Astrocyte of the hippocampus (primary cell): ENCODE results near the gene CHD1.
"Not testable (repeated sequence)": the region's sequence is repeated elsewhere in the genome, so short reads cannot be mapped to it uniquely, and the experiment has no call there.

ENCODE experiments used
- DNase-seq: peaks from one replicate; pipeline ENCODE4 v3.0.0; 2011; ENCODE audit warnings: low read depth, low spot score

The CHD1 gene

DNA sequence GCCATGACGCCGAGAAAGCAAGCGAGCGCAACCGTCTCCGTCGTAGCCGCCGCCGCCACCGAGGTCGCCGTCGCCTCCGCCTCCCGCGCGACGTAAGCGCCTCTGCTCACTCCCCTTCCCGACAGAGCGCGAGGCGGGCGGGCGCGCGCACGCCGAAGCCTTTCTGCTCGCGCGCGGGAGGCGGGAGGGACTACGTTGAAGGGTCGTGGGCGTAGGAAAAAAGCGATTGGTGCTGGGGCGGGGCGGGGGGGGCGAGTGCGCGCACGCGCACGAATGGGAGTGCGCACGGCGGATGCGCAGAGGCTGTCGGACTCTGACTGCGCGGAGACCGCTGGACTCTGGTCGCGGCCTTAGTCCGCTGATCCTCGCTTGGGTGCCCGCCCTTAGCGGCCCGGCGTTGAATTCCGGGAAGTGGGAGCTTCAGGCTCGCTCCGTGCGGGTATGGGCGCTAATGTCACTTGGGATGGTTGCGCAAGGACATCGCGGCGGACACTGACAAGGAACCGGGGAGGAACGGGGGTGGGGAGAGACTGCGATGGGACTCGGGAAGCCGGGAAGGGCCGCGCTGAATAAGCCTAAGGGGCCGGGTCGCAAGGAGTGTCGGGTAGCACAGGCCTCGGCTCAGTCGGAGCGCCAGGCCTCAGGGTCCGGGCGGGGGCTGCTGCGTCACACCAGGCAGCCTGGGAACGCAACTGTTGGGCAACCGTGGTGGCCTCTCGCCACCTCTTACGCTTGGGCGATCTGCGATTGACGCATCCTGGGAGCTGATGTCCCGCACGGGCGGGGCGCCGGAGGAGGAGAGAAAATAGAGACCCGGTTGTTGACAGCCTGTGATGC lies at the start of gene CHD1:
Gene CHD1, minus strand, starts transcription at position 135 of the 837 bp plus-strand sequence. CDS start 2,621 bp downstream, outside the sequence.
- DNase-seq = peak; percentile 99

DNA sequence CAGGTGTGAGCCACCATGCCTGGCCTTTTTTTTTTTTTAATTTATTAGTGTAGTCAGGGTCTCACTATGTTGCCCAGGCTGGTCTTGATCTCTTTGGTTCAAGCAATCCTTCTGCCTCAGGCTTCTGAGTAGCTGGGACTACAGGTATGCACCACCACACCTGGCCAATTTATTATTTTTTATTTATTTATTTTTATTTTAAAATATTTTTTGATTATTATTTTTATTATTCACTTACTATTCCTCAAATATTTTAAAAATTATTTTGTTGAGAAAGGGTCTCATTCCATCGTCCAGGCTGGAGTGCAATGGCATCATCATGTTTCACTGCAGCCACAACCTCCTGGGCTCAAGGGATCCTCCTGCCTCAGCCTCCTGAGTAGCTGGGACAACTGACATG lies 49.7 kb upstream of the CHD1 start:
- DNase-seq = no peak

DNA sequence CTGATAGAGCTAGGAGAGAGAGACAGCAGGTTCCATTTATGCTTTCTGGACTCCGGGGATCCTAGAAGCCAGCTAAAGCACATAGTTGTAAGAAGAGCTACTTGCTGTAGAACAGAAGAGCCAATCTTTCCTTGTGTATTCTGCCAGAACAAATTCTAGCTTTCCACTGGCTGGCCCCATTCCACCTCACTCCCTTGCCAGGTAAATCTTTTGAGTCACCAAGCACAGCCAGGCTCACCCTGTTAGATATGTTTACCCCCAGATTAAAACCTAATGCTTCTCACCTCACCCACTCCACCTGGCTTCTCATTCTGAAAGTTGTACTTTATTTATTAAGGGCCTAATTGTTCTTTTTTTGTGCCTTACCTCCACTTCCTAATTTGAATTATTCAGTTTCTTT lies 48.9 kb upstream of the CHD1 start:
- DNase-seq = peak; percentile 36

DNA sequence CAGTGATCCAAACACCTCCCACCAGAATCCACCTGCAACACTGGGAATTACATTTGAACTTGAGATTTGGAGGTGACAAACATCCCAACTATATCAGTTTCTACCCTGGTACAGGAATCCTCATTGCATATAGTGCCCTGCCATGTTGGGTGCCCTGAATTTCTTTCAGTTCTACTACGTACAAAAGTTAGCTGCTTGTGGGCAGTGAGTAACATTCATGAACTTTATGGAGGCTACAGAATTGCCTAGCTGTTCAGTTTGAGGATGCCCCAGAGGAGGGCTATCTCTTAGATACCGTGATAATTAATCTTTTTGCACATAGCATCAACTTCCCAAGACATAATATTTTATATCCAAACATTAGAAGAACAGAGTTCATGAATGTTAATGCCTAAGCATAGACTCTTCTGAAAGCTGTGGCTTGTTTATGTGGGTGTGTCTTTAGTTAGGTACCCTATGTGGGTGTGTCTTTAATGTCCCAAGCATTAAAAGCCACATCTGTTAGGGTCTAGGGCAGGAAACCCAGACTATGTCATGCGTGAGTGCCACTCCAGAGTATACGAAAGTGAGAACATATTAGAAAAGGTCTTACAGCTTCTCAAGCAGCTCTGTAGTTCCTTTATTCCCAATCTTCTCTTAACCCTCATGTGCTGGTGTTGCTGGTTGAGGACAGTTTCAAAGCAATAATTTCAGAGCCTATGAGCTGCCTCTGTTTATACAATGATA lies 47.0 kb upstream of the CHD1 start:
- DNase-seq = no peak

DNA sequence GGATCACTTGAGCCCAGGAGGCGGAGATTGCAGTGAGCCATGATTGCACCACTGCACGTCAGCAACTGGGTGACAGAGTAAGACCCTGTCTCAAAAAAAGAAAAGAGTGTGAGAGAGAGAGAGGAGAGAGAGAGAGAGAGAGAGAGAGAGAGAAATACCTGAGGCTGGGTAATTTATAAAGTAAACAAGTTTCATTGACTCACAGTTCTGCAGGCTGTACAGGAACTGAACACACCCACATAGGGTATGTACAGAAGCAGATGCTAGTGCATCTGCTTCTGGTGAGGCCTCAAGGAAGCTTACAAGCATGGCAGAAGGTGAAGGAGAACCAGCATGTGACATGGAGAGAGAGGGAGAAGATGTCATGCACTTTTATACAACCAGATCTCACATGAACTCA lies 46.4 kb upstream of the CHD1 start:
- no peak for DNase-seq

DNA sequence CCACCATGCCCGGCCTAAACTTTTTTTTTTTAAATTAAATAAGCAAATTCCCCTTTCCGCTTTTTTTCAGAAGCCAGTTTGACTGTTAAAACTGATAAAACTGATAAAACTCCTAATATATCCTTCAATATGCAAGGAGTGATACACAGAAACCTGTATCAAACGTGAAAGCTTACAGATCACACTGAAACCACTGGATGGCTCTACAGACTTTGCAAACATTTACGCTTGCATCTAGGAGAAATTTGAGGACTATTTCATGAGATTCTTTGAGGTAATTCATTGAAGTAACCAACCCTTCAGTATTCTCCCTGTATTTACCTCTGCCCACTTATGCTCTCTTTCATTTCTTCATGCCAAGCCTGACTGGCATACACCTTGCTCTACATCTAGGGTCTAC lies 40.6 kb upstream of the CHD1 start:
- no peak for DNase-seq

DNA sequence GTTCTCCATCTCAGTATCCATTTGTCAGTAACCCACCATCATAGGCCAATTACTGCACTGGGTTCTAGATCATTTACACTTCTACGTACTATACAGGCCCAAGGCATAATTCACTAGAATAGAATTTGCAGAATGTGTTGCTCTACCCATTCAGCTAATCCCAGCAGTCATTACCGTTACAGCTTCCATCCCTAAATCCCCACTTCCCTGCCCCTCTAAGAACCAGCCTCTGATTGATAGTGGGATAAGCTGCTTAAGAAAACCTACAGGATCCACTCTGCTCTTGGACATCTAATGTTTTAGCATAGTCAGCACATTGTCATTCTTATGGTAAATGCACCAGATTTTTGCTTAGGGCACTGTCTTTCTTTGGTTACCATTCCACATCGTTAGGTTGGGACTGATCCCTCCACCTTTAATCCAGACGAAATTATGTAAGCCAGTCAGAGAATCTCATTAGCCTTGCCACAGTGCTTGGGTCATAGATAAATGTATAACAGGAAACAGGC lies 39.3 kb upstream of the CHD1 start:
- DNase-seq = no peak

DNA sequence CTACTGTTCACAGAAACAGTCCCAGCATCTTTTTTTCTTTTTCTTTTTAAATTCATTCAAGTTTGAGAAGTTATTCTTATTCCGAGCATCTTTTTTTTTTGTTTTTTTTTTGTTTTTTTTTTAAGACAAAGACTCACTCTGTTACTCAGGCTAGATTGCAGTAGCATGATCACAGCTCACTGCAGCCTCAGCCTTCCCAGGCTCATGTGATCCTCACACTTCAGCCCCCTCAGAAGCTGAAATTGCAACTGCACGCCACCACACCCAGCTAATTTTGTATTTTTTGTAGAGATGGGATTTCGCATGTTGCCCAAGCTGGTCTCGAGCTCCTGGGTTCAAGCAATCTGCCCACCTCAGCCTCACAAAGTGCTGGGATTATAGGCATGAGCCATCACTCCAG lies 36.4 kb upstream of the CHD1 start:
- no peak for DNase-seq

DNA sequence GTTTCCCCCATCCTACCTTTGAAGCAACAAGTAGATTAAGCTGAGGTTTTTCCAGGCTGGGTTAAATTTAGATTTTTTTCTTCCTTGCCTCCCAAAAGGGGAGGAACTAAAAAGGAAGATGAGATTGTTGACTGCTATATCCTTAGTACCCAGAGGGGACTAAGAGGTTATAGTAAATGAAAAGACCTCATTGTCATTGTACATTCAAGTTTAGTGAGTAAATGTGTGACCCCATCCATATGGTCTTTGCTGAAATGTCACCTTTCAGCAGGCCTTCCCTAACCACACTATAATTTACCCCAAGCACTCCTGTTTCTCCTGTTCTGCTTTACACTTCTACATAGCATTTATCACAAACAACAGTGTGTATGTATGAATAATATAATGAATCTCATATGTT lies 35.8 kb upstream of the CHD1 start:
- DNase-seq = no peak

DNA sequence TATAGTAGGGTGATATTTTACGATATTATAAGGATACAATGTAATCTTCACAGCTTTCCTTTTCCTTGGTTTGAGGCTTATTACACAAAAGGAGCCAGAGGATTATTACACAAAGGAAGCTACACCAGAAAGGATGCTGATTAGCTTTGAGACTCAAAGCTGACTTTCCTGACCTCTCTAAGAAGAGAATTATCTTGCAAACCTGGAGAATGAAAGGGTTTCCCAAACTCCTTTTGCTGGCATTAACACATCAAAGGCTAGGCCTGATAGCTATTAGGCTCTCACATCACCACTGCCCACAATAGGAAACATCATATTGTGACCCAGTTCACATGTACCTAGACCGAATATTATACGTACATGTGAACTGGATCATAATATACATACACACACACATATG lies 34.2 kb upstream of the CHD1 start:
- DNase-seq = no peak

DNA sequence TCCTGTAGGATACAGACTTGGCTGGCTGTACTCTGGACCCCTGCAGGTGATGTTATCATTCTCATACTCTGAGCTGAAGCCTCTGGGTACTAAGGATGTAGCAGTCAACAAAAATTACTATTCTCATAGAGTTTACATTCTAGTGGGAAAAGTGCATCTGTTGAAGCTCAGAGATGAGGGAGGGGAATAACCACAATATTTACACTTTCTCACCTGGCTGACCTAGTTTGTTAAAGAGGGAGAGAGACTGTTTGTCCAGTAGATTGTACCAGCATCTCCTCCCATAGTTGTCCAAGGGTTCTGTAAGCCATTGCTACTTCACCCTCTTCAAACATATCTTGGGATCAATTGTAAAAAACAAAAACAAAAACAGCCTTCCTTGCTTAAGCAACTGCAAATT lies 33.8 kb upstream of the CHD1 start:
- no peak for DNase-seq

DNA sequence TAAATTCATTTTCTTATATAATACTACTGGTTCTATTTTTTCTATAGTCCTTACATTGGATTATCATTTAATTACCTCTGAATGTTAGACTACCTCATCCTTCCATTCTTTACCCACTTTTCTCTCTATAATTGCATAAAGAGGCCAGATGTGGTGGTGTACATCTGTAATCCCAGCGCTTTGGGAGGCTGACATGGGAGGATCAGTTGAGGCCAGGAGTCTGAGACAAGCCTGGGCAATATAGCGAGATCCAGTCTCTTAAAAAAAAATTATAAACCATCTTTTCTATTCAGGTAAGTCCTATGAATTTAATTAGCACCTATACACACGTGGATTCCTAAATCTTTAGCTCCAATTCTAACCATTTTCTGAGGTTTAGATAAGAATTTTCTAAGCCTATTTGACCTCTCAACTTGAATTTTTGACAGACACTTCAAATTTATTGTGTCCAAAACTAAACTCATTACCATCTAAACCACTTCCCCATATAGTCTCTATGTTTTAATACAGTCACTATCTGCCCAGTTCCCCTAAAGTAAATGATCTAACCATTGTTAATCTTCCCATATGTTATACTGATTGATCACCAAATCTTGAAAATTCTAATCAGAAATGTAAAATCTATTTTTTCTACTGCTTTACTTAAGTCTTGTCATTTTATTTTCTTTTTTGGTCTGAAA lies 33.0 kb upstream of the CHD1 start:
- DNase-seq = no peak

DNA sequence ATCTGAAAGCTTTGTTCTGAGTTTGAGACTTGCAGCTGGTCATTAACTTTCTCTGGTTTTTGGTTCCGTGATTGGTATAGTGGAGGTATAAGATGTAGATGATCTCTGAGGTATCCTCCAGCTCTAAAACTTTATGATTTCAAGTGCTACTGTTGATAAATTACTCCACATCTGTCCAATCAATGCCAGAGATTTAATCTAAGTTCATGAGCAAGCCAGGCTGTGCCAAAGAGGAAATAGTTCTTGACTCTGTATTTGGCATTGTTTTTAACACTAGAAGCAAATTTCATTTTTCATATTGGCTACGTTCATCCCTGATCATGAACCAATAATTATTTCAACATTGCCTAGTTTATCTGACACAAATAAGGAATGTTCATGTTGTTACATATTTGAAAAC lies 28.5 kb upstream of the CHD1 start:
- no peak for DNase-seq

DNA sequence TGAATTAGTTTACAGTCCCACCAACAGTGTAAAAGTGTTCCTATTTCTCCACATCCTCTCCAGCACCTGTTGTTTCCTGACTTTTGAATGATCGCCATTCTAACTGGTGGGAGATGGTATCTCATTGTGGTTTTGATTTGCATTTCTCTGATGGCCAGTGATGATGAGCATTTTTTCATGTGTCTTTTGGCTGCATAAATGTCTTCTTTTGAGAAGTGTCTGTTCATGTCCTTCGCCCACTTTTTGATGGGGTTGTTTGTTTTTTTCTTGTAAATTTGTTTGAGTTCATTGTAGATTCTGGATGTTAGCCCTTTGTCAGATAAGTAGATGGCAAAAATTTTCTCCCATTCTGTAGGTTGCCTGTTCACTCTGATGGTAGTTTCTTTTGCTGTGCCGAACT lies 27.1 kb upstream of the CHD1 start:
- DNase-seq = not testable (repeated sequence)

DNA sequence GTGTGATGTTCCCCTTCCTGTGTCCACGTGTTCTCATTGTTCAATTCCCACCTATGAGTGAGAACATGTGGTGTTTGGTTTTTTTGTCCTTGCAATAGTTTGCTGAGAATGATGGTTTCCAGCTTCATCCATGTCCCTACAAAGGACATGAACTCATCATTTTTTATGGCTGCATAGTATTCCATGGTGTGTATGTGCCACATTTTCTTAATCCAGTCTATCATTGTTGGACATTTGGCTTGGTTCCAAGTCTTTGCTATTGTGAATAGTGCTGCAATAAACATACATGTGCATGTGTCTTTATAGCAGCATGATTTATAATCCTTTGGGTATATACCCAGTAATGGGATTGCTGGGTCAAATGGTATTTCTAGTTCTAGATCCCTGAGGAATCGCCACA lies 26.7 kb upstream of the CHD1 start:
- DNase-seq = not testable (repeated sequence)

DNA sequence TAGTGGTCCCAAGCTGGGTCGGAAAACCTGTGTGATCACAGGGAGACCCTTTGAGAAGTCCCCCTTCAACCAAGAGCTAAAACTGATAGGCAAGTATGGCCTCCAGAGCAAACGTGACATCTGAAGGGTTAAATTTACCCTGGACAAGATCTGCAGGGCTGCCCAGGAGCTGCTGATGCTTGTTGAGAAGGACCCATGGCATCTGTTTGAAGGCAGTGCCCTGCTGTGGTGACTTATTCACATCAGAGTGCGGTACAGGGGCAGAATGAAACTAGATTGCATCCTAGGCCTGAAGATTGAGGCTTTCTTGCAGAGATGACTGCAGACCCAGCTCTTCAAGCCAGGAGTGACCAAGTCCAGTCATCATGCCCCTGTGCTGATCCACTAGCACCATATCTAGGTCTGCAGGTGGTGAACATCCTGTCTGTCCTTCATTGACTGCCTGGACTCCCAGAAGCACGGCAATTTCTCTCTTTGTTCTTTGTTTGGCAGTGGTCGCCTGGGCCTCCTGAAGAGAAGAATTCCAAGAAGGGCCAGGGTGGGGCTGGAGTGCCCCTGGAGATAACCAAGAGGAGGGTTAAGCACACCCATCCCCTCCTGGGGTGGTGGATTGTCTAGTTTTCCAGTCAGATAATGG lies 25.7 kb upstream of the CHD1 start:
- DNase-seq = no peak

DNA sequence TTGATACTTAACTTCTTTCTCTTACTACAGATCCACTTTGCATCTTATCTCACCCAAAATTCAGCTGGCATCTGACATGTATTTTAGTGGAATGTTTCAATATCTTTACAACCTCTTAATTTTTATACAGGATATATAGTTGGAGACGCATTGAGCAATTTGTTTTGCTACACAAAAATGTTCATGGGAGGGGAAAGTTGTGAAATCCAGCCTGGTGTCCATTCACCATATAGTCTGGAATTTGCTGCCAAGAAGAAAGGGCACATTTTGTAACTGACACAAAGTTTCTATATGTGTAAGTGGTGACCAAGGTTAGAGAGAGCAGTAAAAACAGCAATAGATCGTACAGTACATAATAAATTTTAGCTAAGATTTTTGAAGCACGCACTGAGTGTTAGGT lies 14.0 kb upstream of the CHD1 start:
- no peak for DNase-seq

DNA sequence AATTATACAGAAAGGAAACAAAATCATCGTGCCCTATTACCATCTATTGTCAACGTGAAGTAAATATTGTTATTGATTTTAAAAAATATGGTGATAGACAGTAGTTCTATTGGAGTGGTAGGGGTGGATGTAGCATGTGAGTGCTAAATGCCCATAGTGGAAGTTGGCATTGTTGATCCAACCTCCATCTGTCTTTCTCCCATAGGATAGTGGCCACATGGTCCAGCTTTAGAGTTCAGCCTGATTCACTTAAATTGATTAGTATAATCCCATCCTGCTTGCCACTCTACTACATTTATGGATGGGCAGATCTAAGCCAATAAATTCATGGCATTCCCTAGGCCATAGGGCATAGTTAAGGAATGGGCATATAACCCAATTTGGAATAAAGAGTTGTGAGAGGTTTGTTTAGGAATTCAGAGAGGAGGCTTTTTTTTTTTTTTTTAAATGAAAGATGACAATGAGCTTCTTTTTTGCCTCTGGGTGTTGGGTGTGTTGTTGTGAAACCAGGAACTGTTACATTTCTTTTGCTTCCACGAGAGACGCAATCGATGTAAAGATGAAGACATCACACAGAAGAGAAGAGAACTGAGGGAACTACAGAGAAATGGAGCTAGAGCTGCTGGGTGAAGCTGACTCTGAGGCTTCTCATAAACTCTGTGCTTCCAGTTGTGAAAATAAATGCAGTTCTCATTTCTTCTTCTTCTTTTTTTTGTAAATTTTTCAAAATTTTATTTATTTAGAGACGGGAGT lies 12.5 kb upstream of the CHD1 start:
- DNase-seq = no peak

DNA sequence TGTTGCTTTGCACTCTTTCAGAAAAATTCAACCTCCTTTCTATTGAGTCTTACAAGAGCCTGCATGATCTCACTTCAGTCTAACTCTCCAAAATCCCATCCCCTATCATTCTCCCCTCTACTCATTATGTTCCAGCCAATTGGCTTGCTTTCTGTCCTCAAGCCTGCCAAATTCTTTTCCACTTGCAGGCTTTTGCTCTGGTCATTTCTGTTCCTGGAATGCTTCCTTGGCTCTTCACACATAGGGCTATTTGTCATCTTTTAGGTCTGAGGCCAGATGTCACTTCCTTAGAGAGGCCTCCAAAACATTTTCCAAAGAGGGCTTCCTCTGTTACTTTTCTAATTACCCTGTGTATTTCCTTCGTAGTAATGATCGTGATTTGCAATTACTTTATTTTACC lies 11.8 kb upstream of the CHD1 start:
- DNase-seq = peak; percentile 27

DNA sequence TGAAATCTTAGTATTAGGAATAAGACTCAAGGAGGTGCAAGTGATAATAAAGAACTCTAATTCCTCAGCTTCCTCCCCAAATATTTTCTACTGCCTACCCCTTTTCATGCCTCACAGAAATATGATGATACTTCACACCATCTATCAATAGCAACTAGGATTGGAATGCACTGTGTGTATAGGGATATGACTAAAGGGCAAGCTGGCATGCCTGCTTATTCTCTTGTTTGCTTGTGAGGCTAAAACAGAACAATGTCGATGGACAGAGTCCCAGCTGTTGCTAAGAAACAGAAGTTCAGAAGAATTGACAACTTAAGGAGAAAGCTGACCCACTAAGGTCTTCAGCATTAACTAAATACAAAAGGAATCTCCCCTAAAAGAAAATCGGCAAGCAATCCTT lies 9.7 kb upstream of the CHD1 start:
- peak; percentile 51 for DNase-seq
